PC-3 (cell line): ENCODE results near the gene CST8.

Source experiments
- EZH2phosphoT487 ChIP-seq: fragments of 300-600 bp; sonication (generic); IDR thresholded peaks from 2 replicates; pipeline ENCODE4 v1.6.1; 2018; ENCODE audit warnings: mild to moderate bottlenecking, antibody characterized with exemption, low read length, borderline replicate concordance
- TF ChIP-seq, protein P1 (sequence below): fragments of 300-600 bp; sonication (generic); conservative IDR thresholded peaks from 2 replicates; pipeline ENCODE4 v1.5.1; 2017; ENCODE audit warnings: antibody characterized with exemption, low read depth, mild to moderate bottlenecking, low read length

DNA sequence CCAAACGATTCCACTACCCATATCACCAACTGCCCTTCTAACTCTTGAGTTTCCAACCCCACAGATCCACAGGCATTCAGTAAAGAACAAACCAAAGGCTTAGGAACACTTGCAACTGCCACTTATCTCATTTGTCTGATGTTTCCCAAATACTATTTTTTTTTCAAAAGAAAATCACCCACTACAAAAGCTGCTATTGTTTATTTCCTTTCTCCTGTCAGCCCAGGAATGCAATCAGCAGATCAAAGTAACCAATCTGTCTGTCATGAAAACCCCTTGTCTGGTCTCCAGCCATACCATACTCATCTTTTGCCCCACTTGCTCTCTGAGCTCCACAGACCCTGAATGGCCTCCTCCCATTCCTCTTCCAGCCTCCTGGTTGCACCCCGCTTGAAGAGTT lies 8.8 kb upstream of the CST8 start:
- TF ChIP-seq, protein P1, sequence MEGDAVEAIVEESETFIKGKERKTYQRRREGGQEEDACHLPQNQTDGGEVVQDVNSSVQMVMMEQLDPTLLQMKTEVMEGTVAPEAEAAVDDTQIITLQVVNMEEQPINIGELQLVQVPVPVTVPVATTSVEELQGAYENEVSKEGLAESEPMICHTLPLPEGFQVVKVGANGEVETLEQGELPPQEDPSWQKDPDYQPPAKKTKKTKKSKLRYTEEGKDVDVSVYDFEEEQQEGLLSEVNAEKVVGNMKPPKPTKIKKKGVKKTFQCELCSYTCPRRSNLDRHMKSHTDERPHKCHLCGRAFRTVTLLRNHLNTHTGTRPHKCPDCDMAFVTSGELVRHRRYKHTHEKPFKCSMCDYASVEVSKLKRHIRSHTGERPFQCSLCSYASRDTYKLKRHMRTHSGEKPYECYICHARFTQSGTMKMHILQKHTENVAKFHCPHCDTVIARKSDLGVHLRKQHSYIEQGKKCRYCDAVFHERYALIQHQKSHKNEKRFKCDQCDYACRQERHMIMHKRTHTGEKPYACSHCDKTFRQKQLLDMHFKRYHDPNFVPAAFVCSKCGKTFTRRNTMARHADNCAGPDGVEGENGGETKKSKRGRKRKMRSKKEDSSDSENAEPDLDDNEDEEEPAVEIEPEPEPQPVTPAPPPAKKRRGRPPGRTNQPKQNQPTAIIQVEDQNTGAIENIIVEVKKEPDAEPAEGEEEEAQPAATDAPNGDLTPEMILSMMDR: no peak
- TF ChIP-seq EZH2phosphoT487: no peak
